Stimulated activated CD8-positive, alpha-beta memory T cell treated with anti-CD3 and anti-CD28 coated beads, Interleukin-15, amount 100 ng/mL, for 1 hour (primary cell): ENCODE data around the gene TMEM117.
"Not testable (repeated sequence)": the region's sequence is repeated elsewhere in the genome, so short reads cannot be mapped to it uniquely, and the experiment has no call there.

ENCODE experiments used
- DNase-seq: peaks from one replicate; pipeline ENCODE4 v3.0.0-alpha.2; 2020; ENCODE audit warnings: low read depth

TMEM117 gene

DNA sequence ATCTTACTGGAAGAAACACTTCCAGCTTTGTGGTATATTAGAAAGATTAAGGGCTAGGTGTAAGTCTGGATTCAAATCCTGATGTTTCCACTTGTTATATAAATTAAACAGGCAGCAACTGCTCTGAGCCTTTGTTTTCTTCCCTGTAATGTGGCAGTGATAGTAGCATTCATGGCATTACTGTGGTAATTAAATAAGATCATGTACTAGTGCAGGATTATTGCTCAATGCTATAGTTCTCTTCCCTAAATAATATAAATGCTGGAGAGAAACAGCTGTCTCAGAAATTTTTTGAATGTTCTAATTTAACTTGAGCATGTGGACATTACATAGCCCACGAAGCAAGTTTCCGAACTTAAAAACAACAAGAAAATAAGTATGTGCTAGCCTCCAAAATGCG, 5.4 kb downstream of the TMEM117 start:
- no peak for DNase-seq

DNA sequence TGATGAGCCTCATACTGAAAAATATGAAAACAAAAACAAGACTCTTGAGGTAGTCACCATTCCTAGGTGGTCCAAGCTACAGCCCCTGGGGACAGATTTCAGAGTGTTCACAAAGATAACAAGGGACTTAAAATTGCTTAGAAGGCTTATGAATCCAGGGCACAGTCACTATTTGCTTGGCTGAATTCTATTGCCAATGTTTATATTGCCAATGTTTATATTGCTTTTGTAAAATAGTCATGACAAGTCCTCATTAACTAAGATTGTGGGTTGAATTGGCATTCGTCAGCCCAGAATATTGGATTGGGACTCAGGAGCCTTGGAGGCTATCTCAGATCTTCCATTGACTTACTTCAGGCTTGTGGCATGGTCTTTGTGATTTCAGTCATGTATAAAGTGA, 6.4 kb downstream of the TMEM117 start:
- no peak for DNase-seq

GRCh38 chr12:43847425-43848225, 11.7 kb downstream of the TMEM117 start:
- DNase-seq, result not testable (repeated sequence)

DNA sequence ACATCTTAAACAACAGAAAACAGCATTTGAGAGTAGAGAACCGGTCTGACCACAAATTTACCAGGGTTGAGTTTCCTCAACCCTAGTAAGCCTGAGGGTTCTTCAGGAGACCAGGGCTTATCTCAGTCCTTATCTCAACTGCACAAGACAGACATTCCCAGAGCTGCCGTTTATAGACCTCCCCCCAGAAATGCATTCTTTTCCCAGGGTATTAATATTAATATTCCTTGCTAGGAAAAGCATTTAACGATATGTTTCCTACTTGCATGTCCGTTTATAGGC, 12.3 kb downstream of the TMEM117 start:
- DNase-seq, result no peak

DNA sequence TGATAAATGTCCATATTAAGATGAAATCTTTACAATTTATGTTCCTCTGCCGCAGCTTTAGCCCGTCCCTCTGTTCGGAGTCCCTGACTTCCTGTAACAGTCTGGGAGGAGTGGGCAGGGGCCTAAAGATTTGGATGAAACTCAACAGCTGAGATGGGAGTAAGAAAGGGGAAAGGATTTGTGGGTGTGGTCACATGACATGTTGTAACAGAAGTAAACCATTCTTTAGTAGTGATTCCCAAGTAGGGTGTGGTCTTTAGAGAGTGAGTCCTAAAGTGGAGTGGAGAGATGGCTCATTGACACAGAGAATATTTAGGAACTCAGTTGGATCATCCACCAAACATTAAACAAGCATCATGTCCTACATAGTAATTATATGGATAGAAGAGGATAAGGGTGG, 12.9 kb downstream of the TMEM117 start:
- no peak for DNase-seq

GRCh38 chr12:43852744-43853143, 16.9 kb downstream of the TMEM117 start:
- DNase-seq, result no peak

DNA sequence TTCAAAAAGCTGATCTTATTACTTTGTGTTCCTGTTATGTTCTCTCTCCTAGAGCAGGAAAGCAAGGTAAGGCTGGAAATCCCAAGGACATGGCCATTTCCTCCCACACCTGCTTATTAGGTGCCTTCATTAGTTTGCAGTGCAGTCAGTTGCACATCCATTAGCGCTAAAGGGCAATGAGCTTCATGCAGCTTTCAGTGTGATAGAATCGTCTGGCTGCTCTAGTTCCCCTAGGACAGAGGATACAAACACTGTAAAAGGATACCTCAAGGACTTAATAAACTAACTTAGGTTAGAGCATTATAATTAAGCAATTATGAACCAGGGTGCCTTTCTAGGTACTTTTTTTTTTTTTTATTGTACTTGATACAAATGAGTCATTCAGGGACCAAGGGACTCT, 21.1 kb downstream of the TMEM117 start:
- DNase-seq, result no peak

GRCh38 chr12:43858096-43858495, 22.2 kb downstream of the TMEM117 start:
- DNase-seq, result no peak

DNA sequence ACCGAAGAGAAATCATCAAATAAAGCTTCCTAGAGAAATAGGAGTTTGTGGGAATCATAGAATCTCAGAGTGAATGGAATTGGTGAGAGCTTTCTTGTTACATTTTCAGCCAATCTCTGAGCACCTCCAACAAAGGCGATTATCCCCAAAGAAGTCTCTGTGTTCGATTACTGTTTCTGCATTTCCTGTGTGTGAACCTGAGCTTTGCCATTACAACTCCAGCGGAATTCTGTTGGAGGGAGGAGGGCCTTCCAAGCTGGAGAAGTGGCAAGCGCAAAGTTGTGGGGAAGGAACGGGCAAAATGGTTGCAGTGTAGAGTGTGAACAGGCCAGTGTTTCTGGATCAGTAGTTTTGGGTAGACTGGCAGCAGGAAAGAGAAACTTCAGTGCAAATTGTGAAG, 23.1 kb downstream of the TMEM117 start:
- no peak for DNase-seq

DNA sequence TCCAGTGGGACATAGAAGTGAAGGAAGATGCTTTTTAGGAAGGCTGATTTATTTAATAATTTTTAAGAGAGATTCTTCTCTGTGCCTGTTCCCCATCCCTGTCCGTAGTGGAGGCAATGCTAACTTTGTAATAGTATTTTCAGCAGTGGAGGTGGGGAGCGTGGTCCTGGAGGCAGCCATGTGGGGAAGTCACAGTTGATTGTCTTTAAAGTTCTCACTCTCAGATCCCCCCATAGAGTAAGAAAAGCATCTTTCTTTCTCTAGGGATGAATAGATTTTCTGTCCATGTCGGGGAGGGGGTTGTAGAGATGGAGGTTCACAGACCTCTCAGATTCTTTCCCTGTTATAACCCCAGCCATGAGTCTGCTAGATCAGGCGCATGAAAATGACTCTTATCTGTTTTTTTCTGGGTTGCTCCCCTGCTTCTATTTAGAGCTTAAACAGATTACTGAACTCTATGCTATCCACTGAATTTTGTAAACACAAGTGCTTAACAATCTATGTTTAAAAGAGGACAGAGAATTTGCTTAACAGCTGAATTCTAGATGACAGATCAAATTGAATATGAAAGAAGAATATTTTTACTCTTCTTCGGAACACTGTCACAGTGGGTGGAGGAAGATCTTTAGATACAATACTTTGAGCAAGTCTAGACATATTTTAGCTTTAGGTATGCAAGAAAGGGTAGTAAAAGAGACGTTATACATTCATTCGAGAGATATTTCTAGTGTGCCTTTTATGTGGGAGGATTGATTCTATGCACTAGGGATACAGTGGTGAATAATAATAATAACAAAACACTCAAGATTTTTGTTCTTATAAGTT, 25.3 kb downstream of the TMEM117 start:
- DNase-seq, result no peak

GRCh38 chr12:43861840-43862150, 25.9 kb downstream of the TMEM117 start:
- DNase-seq, result no peak

DNA sequence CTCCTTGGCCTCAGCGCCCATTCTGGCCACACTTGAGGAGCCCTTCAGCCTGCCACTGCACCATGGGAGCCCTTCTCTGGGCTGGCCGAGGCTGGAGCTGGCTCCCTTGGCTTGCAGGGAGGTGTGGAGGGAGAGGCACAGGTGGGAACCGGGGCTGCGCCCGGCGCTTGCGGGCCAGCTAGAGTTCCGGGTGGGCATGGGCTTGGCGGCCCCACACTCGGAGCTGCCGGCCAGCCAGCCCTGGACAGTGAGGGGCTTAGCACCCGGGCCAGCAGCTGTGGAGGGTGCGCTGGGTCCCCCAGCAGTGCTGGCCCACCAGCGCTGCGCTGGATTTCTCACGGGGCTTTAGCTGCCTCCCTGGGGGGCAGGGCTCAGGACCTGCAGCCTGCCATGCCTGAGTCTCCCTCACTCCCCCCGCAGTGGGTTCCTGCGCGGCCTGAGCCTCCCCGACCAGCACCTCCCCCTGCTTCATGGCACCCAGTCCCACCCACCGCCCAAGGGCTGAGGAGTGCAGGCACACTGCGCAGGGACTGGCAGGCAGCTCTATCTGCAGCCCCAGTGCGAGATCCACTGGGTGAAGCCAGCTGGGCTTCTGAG, 28.0 kb downstream of the TMEM117 start:
- no peak for DNase-seq

GRCh38 chr12:43864557-43864956, 28.7 kb downstream of the TMEM117 start:
- DNase-seq, result not testable (repeated sequence)

DNA sequence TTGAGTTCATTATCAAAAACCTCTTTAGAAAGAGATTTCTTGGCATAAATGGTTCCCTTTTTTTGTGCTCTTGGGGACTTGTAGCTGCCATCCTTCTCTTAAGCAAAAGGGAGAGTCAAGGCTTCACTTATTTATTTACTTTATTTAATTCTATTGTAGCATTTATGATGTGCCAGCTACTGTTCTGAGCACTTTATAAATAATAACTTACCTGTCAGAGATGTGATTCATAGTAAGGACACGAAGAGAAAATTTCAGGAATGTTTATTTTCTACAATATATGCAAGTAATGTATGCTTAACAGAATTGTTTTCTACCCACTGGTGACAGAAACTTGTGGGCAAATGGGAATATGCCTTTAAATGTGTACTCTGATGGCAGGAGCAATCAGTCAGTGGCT, 33.3 kb downstream of the TMEM117 start:
- DNase-seq, result no peak

GRCh38 chr12:43869765-43870164, 33.9 kb downstream of the TMEM117 start:
- not testable (repeated sequence) for DNase-seq

DNA sequence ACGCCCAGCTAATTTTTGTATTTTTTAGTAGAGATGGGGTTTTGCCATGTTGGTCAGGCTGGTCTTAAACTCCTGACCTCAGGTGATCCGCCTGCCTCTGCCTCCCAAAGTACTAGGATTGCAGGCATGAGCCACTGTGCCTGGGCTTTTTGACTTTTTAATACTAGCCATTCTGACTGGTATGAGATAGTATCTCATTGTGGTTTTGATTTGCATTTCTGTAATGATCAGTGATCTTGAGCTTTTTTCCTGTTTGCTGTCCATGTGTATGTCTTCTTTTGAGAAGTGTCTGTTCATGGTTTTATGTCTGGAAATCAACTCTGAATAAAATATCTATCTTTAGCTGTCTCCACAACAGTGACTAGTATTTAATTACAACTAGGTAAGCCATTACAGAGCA, 35.4 kb downstream of the TMEM117 start:
- DNase-seq, result not testable (repeated sequence)

DNA sequence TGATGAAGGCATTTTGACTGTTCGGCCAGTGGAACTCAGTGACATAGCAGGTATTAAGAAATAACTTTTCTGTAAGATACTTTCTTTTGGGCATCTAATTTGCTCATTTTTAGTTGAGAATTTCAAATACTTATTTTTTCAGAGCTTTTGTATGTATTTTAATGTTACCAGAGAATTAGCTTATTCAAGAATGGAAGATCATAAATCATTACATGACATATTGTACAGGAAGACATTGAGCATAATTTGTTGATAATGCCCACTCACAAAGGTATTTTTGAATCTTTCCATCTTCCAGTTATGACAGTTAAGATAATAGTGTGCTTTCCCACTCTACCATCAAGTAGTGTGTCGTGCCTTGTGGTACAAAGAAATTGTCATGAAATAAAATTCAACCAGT, 36.5 kb downstream of the TMEM117 start:
- no peak for DNase-seq

DNA sequence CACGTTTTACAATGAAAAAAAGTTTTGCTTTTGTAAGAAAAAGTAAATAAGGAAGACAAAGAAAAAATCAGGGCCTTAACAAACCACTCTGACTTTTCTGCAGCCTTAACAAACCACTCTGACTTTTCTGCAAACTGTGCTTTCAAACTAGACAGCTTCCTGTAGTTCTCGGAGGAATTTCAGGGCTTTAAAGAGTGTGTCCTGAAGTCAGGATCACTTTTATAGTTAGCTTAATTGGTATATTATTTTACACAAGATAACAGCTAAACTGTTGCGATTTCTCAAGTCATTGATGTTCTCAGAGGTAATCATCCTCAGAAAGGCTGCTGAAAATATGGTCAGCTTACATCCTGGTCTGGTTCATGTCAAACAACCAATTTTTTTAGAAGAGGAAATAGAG, 42.2 kb downstream of the TMEM117 start:
- no peak for DNase-seq

DNA sequence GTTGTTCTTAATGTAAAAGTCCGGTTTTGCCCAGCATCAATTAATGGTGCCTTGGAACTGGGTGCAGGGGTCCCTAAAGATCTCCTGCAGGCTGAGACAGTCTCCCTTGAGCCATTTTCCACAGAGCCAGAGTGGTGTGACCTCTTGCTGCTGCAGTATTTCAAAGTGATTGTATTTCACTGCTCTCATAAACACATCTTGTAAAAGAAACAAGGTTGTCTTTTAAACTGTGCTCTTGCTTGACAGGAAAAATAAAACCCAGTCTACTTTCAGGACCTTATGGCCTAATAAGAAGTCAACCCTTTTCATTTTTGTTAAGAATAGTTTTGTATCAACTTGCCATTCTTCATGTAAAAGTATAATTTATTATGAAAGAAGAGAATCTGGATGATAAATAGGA, 44.7 kb downstream of the TMEM117 start:
- DNase-seq, result no peak

GRCh38 chr12:43882578-43883178, 46.8 kb downstream of the TMEM117 start:
- DNase-seq, result no peak

DNA sequence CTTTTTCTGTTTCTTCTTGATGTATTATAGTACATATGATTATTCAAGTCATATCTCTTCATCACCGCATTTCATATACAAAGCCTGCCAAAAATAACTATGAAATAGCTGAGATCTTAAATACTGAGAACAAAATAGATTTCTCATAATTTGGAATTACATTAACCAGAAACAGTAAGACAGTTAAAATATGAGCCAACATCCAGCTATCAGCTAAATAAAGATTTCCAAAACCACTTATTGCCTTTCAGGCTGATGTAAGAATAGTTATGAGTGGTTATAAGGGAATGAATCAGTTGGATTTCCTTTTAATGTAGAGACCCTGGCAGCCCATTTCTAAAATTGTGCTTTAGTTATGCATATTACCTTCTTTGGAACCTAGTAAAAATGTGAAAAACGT, 47.4 kb downstream of the TMEM117 start:
- DNase-seq, result no peak

- DNase-seq, result no peak
Measured at GRCh38 chr12:43883748-43884147, 47.9 kb downstream of the TMEM117 start.
